Nephron (organoid): ENCODE results near the gene CELF2.

Experiments
- H3K27ac Mint-ChIP-seq, 3 experiments: 2 replicates each; pipeline ENCODE4 v1.8.0; 2020; ENCODE audit warnings: mixed read lengths in 3 of 3, mild to moderate bottlenecking in 2 of 3, moderate library complexity in 1 of 3
- H3K27me3 Mint-ChIP-seq: 2 replicates; pipeline ENCODE4 v1.8.0; 2021; ENCODE audit warnings: low read depth, mild to moderate bottlenecking, moderate library complexity, mixed read lengths
- H3K36me3 Mint-ChIP-seq: 2 replicates; pipeline ENCODE4 v1.8.0; 2020; ENCODE audit warnings: low read depth, mixed read lengths
- H3K4me1 Mint-ChIP-seq: 2 replicates; pipeline ENCODE4 v1.8.0; 2020; ENCODE audit warnings: mixed read lengths
- H3K4me3 Mint-ChIP-seq, 3 experiments: 2 replicates each; pipeline ENCODE4 v1.8.0; 2020; ENCODE audit warnings: mild to moderate bottlenecking in 3 of 3, mixed read lengths in 3 of 3, moderate library complexity in 2 of 3
- H3K9me3 Mint-ChIP-seq: 2 replicates; pipeline ENCODE4 v1.8.0; 2020; ENCODE audit warnings: mixed read lengths
- CTCF ChIP-seq, 3 experiments: fragments of 200-600 bp; sonication (generic); IDR thresholded peaks; one replicate each; pipeline ENCODE4 v1.5.0; 2021; ENCODE audit warnings: antibody characterized with exemption in 3 of 3; ENCODE audit not compliant: unreplicated experiment in 3 of 3

Gene CELF2

GRCh38 chr10:11305825-11306593, 288.3 kb downstream of the CELF2 start:
- H3K27me3 Mint-ChIP-seq = no peaks in the 10 kb centered on the region
- TF ChIP-seq CTCF (IDR thresholded peaks at IDR 0.05; ENCODE audit: unreplicated experiment in 3 of 3) = no peak

GRCh38 chr10:11307004-11307403, 289.3 kb downstream of the CELF2 start:
- no peak for TF ChIP-seq CTCF (IDR thresholded peaks at IDR 0.05; ENCODE audit: unreplicated experiment in 3 of 3)
- Mint-ChIP-seq H3K27ac (no peak overlapping the region), H3K36me3 (peaks cover 90% of the 10 kb centered on the region), H3K4me1 (peaks cover 18% of the 10 kb centered on the region), H3K27me3 (no peaks in the 10 kb centered on the region), H3K9me3 (peaks cover 59% of the 10 kb centered on the region), H3K4me3 (no peak overlapping the region)

More at GRCh38 chr10:11305825-11306593, 288.3 kb downstream of the CELF2 start:
- Mint-ChIP-seq H3K36me3 (peaks cover 85% of the 10 kb centered on the region), H3K27ac (no peak overlapping the region), H3K4me1 (peaks cover 20% of the 10 kb centered on the region), H3K9me3 (peaks cover 50% of the 10 kb centered on the region), H3K4me3 (no peak overlapping the region)

GRCh38 chr10:11307937-11308336, 290.3 kb downstream of the CELF2 start:
- no peak for TF ChIP-seq CTCF (IDR thresholded peaks at IDR 0.05; ENCODE audit: unreplicated experiment in 3 of 3)
- H3K27ac Mint-ChIP-seq = no peak overlapping the region

GRCh38 chr10:11311027-11311426, 293.4 kb downstream of the CELF2 start:
- H3K27ac Mint-ChIP-seq = no peak overlapping the region
- H3K9me3 Mint-ChIP-seq = peaks cover 52% of the 10 kb centered on the region
- H3K4me3 Mint-ChIP-seq = no peak overlapping the region
- no peak for TF ChIP-seq CTCF (IDR thresholded peaks at IDR 0.05; ENCODE audit: unreplicated experiment in 3 of 3)
- H3K4me1 Mint-ChIP-seq = peaks cover 30% of the 10 kb centered on the region
- H3K36me3 Mint-ChIP-seq = peaks cover 88% of the 10 kb centered on the region
- no peaks in the 10 kb centered on the region for H3K27me3 Mint-ChIP-seq

More at GRCh38 chr10:11307937-11308336, 290.3 kb downstream of the CELF2 start:
- H3K4me3 Mint-ChIP-seq = no peak overlapping the region
- H3K9me3 Mint-ChIP-seq = peaks cover 60% of the 10 kb centered on the region
- peaks cover 89% of the 10 kb centered on the region for H3K36me3 Mint-ChIP-seq
- no peaks in the 10 kb centered on the region for H3K27me3 Mint-ChIP-seq
- H3K4me1 Mint-ChIP-seq = peaks cover 8% of the 10 kb centered on the region

GRCh38 chr10:11313463-11313862, 295.8 kb downstream of the CELF2 start:
- TF ChIP-seq CTCF (IDR thresholded peaks at IDR 0.05; ENCODE audit: unreplicated experiment in 3 of 3) = no peak
- Mint-ChIP-seq H3K27ac (no peak overlapping the region), H3K27me3 (no peaks in the 10 kb centered on the region), H3K9me3 (peaks cover 28% of the 10 kb centered on the region), H3K4me3 (no peak overlapping the region), H3K4me1 (peaks cover 31% of the 10 kb centered on the region), H3K36me3 (peaks cover 72% of the 10 kb centered on the region)
